H9 (cell line): ENCODE results near the gene E2F4. TPM values are rescaled to one million over a fixed set of nuclear protein-coding genes. Genes with fewer than 3 reads are reported as not detected.
A peak's percentile ranks its signal among the peaks of the same experiment; 100 is the strongest.

Experiments used
- DNase-seq: peaks from one replicate; pipeline ENCODE4 v3.0.0-alpha.2; 2017
- H2AFZ ChIP-seq: one replicate; pipeline ENCODE4 v1.6.1; 2013; ENCODE audit warnings: mild to moderate bottlenecking, low read length, control low read depth, moderate library complexity
- H2AK5ac ChIP-seq: 2 replicates; pipeline ENCODE4 v1.6.1; 2013; ENCODE audit warnings: low read length, control low read depth, mixed read lengths; ENCODE audit not compliant: insufficient read length
- H2BK120ac ChIP-seq: one replicate; pipeline ENCODE4 v1.6.1; 2013; ENCODE audit warnings: low read depth, mild to moderate bottlenecking, low read length, control low read depth, inconsistent platforms; ENCODE audit not compliant: poor library complexity, severe bottlenecking
- H2BK12ac ChIP-seq: 2 replicates; pipeline ENCODE4 v1.6.1; 2013; ENCODE audit warnings: low read length, control low read depth, mixed read lengths, low read depth; ENCODE audit not compliant: insufficient read length
- H2BK15ac ChIP-seq: 2 replicates; pipeline ENCODE4 v1.6.1; 2013; ENCODE audit warnings: low read depth, low read length, control low read depth
- H2BK20ac ChIP-seq: one replicate; pipeline ENCODE4 v1.6.1; 2013; ENCODE audit warnings: low read depth, mild to moderate bottlenecking, low read length, control low read depth, inconsistent platforms; ENCODE audit not compliant: poor library complexity, severe bottlenecking
- H2BK5ac ChIP-seq: 2 replicates; pipeline ENCODE4 v1.6.1; 2013; ENCODE audit warnings: low read length, control low read depth, mixed read lengths; ENCODE audit not compliant: insufficient read length
- H3K14ac ChIP-seq: 2 replicates; pipeline ENCODE4 v1.6.1; 2013; ENCODE audit warnings: low read length, control low read depth; ENCODE audit not compliant: insufficient read depth
- H3K18ac ChIP-seq: 2 replicates; pipeline ENCODE4 v1.6.1; 2013; ENCODE audit warnings: low read depth, mild to moderate bottlenecking, mixed read lengths, low read length, control low read depth; ENCODE audit not compliant: insufficient read length
- H3K23ac ChIP-seq: 2 replicates; pipeline ENCODE4 v1.6.1; 2013; ENCODE audit warnings: low read length, control low read depth, mixed read lengths, low read depth; ENCODE audit not compliant: insufficient read length
- H3K23me2 ChIP-seq: 2 replicates; pipeline ENCODE4 v1.6.1; 2013; ENCODE audit warnings: low read depth, mild to moderate bottlenecking, mixed read lengths, low read length, control low read depth; ENCODE audit not compliant: insufficient read length, poor library complexity, severe bottlenecking
- H3K27ac ChIP-seq: 2 replicates; pipeline ENCODE4 v1.5.1; 2013; ENCODE audit warnings: low read length, control low read depth, mixed read lengths, low read depth; ENCODE audit not compliant: insufficient read length
- H3K27me3 ChIP-seq: 2 replicates; pipeline ENCODE4 v1.6.1; 2013; ENCODE audit warnings: low read length, control low read depth, inconsistent platforms; ENCODE audit not compliant: insufficient read depth
- H3K4ac ChIP-seq: 2 replicates; pipeline ENCODE4 v1.6.1; 2013; ENCODE audit warnings: low read depth, mild to moderate bottlenecking, control low read depth, inconsistent platforms, low read length, moderate library complexity
- H3K4me1 ChIP-seq: 2 replicates; pipeline ENCODE4 v1.6.1; 2013; ENCODE audit warnings: low read length, control low read depth, inconsistent platforms; ENCODE audit not compliant: insufficient read depth
- H3K4me2 ChIP-seq: 2 replicates; pipeline ENCODE4 v1.6.1; 2013; ENCODE audit warnings: low read length, control low read depth, mixed read lengths; ENCODE audit not compliant: insufficient read length, insufficient read depth
- H3K56ac ChIP-seq: 2 replicates; pipeline ENCODE4 v1.6.1; 2013; ENCODE audit warnings: low read depth, mild to moderate bottlenecking, mixed read lengths, low read length, control low read depth; ENCODE audit not compliant: insufficient read length
- H3K79me1 ChIP-seq: 2 replicates; pipeline ENCODE4 v1.6.1; 2013; ENCODE audit warnings: low read depth, mild to moderate bottlenecking, moderate library complexity, low read length, control low read depth, inconsistent platforms; ENCODE audit not compliant: insufficient read depth, poor library complexity, severe bottlenecking
- H3K79me2 ChIP-seq: 2 replicates; pipeline ENCODE4 v1.6.1; 2013; ENCODE audit warnings: low read length, control low read depth, inconsistent platforms; ENCODE audit not compliant: insufficient read depth
- H3K9ac ChIP-seq: 2 replicates; pipeline ENCODE4 v1.6.1; 2013; ENCODE audit warnings: low read length, control low read depth, mixed read lengths; ENCODE audit not compliant: insufficient read length; ENCODE audit errors: extremely low read depth
- H3K9me3 ChIP-seq: one replicate; pipeline ENCODE4 v1.6.1; 2013; ENCODE audit warnings: low read depth, low read length, inconsistent platforms; ENCODE audit not compliant: control insufficient read depth
- H3T11ph ChIP-seq: one replicate; pipeline ENCODE4 v1.6.1; 2013; ENCODE audit warnings: mild to moderate bottlenecking, low read length, control low read depth, inconsistent platforms
- H4K20me1 ChIP-seq: one replicate; pipeline ENCODE4 v1.6.1; 2013; ENCODE audit not compliant: control insufficient read depth, insufficient read length, insufficient read depth
- H4K5ac ChIP-seq: 2 replicates; pipeline ENCODE4 v1.6.1; 2013; ENCODE audit warnings: low read depth, mild to moderate bottlenecking, mixed read lengths, low read length, control low read depth; ENCODE audit not compliant: insufficient read length
- H4K8ac ChIP-seq: replicated peaks from 2 replicates; pipeline ENCODE4 v1.6.1; 2013; ENCODE audit warnings: low read length, control low read depth, mixed read lengths, low read depth; ENCODE audit not compliant: insufficient read length
- H4K91ac ChIP-seq: 2 replicates; pipeline ENCODE4 v1.6.1; 2013; ENCODE audit warnings: low read depth, mild to moderate bottlenecking, moderate library complexity, mixed read lengths, low read length, control low read depth; ENCODE audit not compliant: insufficient read length
- H3K27ac Mint-ChIP-seq, 3 experiments: 2 replicates in 2 of 3; 3 replicates in 1 of 3; pipeline ENCODE4 v1.8.0; 2020 to 2021; ENCODE audit warnings: mixed read lengths in 3 of 3, mild to moderate bottlenecking in 1 of 3, moderate library complexity in 1 of 3
- H3K27me3 Mint-ChIP-seq: 2 replicates; pipeline ENCODE4 v1.8.0; 2021; ENCODE audit warnings: low read depth, mild to moderate bottlenecking, moderate library complexity, mixed read lengths
- H3K36me3 Mint-ChIP-seq, 3 experiments: 2 replicates in 2 of 3; 3 replicates in 1 of 3; pipeline ENCODE4 v1.8.0; 2020 to 2021; ENCODE audit warnings: low read depth in 3 of 3, mixed read lengths in 3 of 3; ENCODE audit not compliant: insufficient read depth in 1 of 3
- H3K4me1 Mint-ChIP-seq, 2 experiments: 2 replicates each; pipeline ENCODE4 v1.8.0; 2020; ENCODE audit warnings: mixed read lengths in 2 of 2
- H3K4me3 Mint-ChIP-seq, 2 experiments: 2 replicates in 1 of 2; 3 replicates in 1 of 2; pipeline ENCODE4 v1.8.0; 2020 to 2021; ENCODE audit warnings: mild to moderate bottlenecking in 2 of 2, mixed read lengths in 2 of 2, moderate library complexity in 1 of 2
- H3K9me3 Mint-ChIP-seq, 2 experiments: 2 replicates in 1 of 2; 3 replicates in 1 of 2; pipeline ENCODE4 v1.8.0; 2020; ENCODE audit warnings: mild to moderate bottlenecking in 2 of 2, mixed read lengths in 2 of 2, moderate library complexity in 1 of 2
- CTCF ChIP-seq: fragments of 200-600 bp; sonication (generic); conservative IDR thresholded peaks from 3 replicates; pipeline ENCODE4 v1.8.0; 2021; ENCODE audit warnings: antibody characterized with exemption, mild to moderate bottlenecking
- WGBS: extraction: QIAGEN DNeasy Blood & Tissue Kit; methylation state at CpG from one replicate; pipeline ENCODE4 v1.1.7; 2013; ENCODE audit warnings: missing lambda C conversion rate, low lambda C conversion rate, mixed read lengths; ENCODE audit not compliant: insufficient read length; ENCODE audit errors: extremely low coverage; 5-methylcytosine and 5-hydroxymethylcytosine counted together
- total RNA-seq: library from RNA; stranded (reverse); gene quantifications from 2 replicates; pipeline ENCODE4 v1.2.1, GENCODE V29; 2021

E2F4 gene
- total RNA-seq, 1 experiment from 2014 or later: 116 TPM

- H3K4ac ChIP-seq: no peak within 1 kb of the TSS
- no peak within 1 kb of the TSS for H2AFZ ChIP-seq
- no peak within 1 kb of the TSS for H4K8ac ChIP-seq
- Mint-ChIP-seq H3K4me3 (peak within 1 kb of the TSS; percentile 62 to 87), H3K27me3 (peaks cover 88% of the 10 kb centered on the region), H3K4me1 (peaks cover 36 to 54% of the 10 kb centered on the region in 2 experiments), H3K27ac (peak within 1 kb of the TSS in 1 of 3 experiments; percentile 52; a peak in 1 of 7 replicates), H3K36me3 (peaks cover 0 to 2% (median 0%) of the 10 kb centered on the region in 3 experiments; a peak in 1 of 7 replicates), H3K9me3 (peaks cover 0 to 3% of the 10 kb centered on the region in 2 experiments; a peak in 1 of 5 replicates)
- H3K14ac ChIP-seq: no peak within 1 kb of the TSS
- no peak within 1 kb of the TSS for H2BK15ac ChIP-seq
- H4K5ac ChIP-seq: no peak within 1 kb of the TSS
- H3K79me2 ChIP-seq: no peaks in the 10 kb centered on the region
- H2BK20ac ChIP-seq: no peak within 1 kb of the TSS
- no peaks in the 10 kb centered on the region for H4K20me1 ChIP-seq
- H2BK12ac ChIP-seq: no peak within 1 kb of the TSS
- H3K9me3 ChIP-seq: no peaks in the 10 kb centered on the region
- H3K27me3 ChIP-seq: peaks cover 67% of the 10 kb centered on the region
- no peak within 1 kb of the TSS for H3T11ph ChIP-seq
- H3K4me2 ChIP-seq: peak within 1 kb of the TSS; percentile 60
- H4K91ac ChIP-seq: no peak within 1 kb of the TSS
- no peak for TF ChIP-seq CTCF
- no peak within 1 kb of the TSS for H3K56ac ChIP-seq
- no peaks in the 10 kb centered on the region for H3K79me1 ChIP-seq
- no peak within 1 kb of the TSS for H2BK5ac ChIP-seq
- H2BK120ac ChIP-seq: no peak within 1 kb of the TSS
- H3K27ac ChIP-seq: no peak within 1 kb of the TSS
- DNase-seq: peak; percentile 93
- peaks cover 16% of the 10 kb centered on the region for H3K23me2 ChIP-seq
- H3K23ac ChIP-seq: no peak within 1 kb of the TSS
- peaks cover 5% of the 10 kb centered on the region; the same call in 1 of the 2 replicates for H3K4me1 ChIP-seq
- no peak within 1 kb of the TSS for H3K18ac ChIP-seq
- WGBS: no CpG with 5 or more reads among the region's 50 CpGs
- H3K9ac ChIP-seq: no peak within 1 kb of the TSS
- H2AK5ac ChIP-seq: no peak within 1 kb of the TSS
Measured at GRCh38 chr16:67170168-67170948, 21.6 kb upstream of the E2F4 start, which contains the start of gene NOL3. Gene NOL3, plus strand, starts transcription at chr16:67170538.
